RWPE2 (cell line): ENCODE measurements around the gene TBC1D5.

Source experiments
- ATAC-seq: fragments of 200-7000 bp; cut with Tn5 transposase; 3 replicates; pipeline ENCODE4 v1.9.1; 2021; ENCODE audit warnings: low read depth
- DNase-seq: peaks from one replicate; pipeline ENCODE4 v3.0.0-alpha.2; 2020; ENCODE audit warnings: low spot score
- H3K27ac ChIP-seq: fragments of 450-650 bp; 2 replicates; pipeline ENCODE4 v1.5.1; 2017; ENCODE audit warnings: mild to moderate bottlenecking; ENCODE audit not compliant: poor library complexity, severe bottlenecking
- H3K27me3 ChIP-seq: fragments of 250-450 bp; sonication (Bioruptor Pico); 2 replicates; pipeline ENCODE4 v1.5.1; 2021; ENCODE audit warnings: mild to moderate bottlenecking, moderate library complexity; ENCODE audit not compliant: insufficient read depth, poor library complexity, severe bottlenecking
- H3K36me3 ChIP-seq: fragments of 250-450 bp; sonication (Bioruptor Pico); 2 replicates; pipeline ENCODE4 v1.5.1; 2020; ENCODE audit warnings: low read depth, mild to moderate bottlenecking, moderate library complexity
- H3K4me1 ChIP-seq: fragments of 250-450 bp; sonication (Bioruptor Pico); 2 replicates; pipeline ENCODE4 v1.5.1; 2021; ENCODE audit warnings: mild to moderate bottlenecking, moderate library complexity; ENCODE audit not compliant: insufficient read depth, poor library complexity, severe bottlenecking
- H3K4me3 ChIP-seq: fragments of 250-450 bp; sonication (Bioruptor Pico); 2 replicates; pipeline ENCODE4 v1.5.1; 2021; ENCODE audit warnings: mild to moderate bottlenecking, moderate library complexity; ENCODE audit not compliant: severe bottlenecking
- H3K9me3 ChIP-seq: fragments of 250-450 bp; sonication (Bioruptor Pico); 2 replicates; pipeline ENCODE4 v1.5.1; 2021; ENCODE audit warnings: mild to moderate bottlenecking, moderate library complexity; ENCODE audit not compliant: severe bottlenecking
- TF ChIP-seq, protein P1 (sequence below): fragments of 450-650 bp; IDR thresholded peaks from one replicate; pipeline ENCODE4 v1.5.1; 2017; ENCODE audit warnings: mild to moderate bottlenecking, moderate library complexity; ENCODE audit not compliant: poor library complexity, severe bottlenecking

TBC1D5 gene

GRCh38 chr3:17401912-17402311, 340.5 kb downstream of the TBC1D5 start:
- Histone ChIP-seq H3K27ac (no peak overlapping the region), H3K9me3 (no peaks in the 10 kb centered on the region), H3K4me1 (no peaks in the 10 kb centered on the region), H3K36me3 (peaks cover 28% of the 10 kb centered on the region), H3K4me3 (no peak overlapping the region), H3K27me3 (no peaks in the 10 kb centered on the region)
- ATAC-seq = no peak
- TF ChIP-seq, protein P1, sequence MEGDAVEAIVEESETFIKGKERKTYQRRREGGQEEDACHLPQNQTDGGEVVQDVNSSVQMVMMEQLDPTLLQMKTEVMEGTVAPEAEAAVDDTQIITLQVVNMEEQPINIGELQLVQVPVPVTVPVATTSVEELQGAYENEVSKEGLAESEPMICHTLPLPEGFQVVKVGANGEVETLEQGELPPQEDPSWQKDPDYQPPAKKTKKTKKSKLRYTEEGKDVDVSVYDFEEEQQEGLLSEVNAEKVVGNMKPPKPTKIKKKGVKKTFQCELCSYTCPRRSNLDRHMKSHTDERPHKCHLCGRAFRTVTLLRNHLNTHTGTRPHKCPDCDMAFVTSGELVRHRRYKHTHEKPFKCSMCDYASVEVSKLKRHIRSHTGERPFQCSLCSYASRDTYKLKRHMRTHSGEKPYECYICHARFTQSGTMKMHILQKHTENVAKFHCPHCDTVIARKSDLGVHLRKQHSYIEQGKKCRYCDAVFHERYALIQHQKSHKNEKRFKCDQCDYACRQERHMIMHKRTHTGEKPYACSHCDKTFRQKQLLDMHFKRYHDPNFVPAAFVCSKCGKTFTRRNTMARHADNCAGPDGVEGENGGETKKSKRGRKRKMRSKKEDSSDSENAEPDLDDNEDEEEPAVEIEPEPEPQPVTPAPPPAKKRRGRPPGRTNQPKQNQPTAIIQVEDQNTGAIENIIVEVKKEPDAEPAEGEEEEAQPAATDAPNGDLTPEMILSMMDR = no peak
- DNase-seq = no peak

- Histone ChIP-seq H3K4me3 (no peak overlapping the region), H3K27ac (no peak overlapping the region), H3K27me3 (no peaks in the 10 kb centered on the region), H3K9me3 (no peaks in the 10 kb centered on the region), H3K36me3 (peaks cover 23% of the 10 kb centered on the region), H3K4me1 (no peaks in the 10 kb centered on the region)
- no peak for ATAC-seq
- DNase-seq = no peak
- TF ChIP-seq, protein P1 = no peak
Measured at GRCh38 chr3:17399586-17399985, 342.8 kb downstream of the TBC1D5 start.

GRCh38 chr3:17398959-17399551, 343.4 kb downstream of the TBC1D5 start:
- TF ChIP-seq, protein P1 = no peak
- ATAC-seq (no peak), DNase-seq (no peak)
- no peaks in the 10 kb centered on the region for H3K27me3 ChIP-seq
- H3K36me3 ChIP-seq = peaks cover 17% of the 10 kb centered on the region
- no peak overlapping the region for H3K4me3 ChIP-seq
- H3K27ac ChIP-seq = no peak overlapping the region
- H3K4me1 ChIP-seq = no peaks in the 10 kb centered on the region
- H3K9me3 ChIP-seq = no peaks in the 10 kb centered on the region

DNA sequence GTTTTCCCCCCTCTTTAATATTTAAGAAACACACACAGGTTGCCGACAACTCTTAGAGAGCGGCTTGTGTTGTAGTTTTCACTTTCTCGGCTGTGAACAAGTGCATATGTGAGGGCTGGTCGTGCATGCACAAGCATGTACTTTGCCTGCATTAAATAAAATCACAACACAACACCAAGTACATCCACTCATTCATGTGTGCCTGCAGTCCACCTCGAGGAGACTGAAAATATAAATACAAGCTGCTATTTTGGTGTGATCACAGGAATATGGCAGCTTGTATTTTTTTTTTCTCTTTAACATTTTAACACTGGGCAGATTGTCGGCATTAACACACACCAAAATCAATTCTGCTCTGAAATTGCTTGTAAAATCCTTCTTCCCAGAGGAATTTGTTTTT, 346.4 kb downstream of the TBC1D5 start:
- H3K4me1 ChIP-seq = no peaks in the 10 kb centered on the region

More for the DNA sequence above, 346.4 kb downstream of the TBC1D5 start:
- DNase-seq (no peak), ATAC-seq (no peak)
- TF ChIP-seq, protein P1 = no peak
- H3K27me3 ChIP-seq = no peaks in the 10 kb centered on the region
- no peaks in the 10 kb centered on the region for H3K9me3 ChIP-seq
- H3K27ac ChIP-seq = no peak overlapping the region
- peaks cover 16% of the 10 kb centered on the region for H3K36me3 ChIP-seq
- H3K4me3 ChIP-seq = no peak overlapping the region
